GM21737 (cell line): ENCODE measurements around the gene CEMIP.
"Not testable (repeated sequence)": the region's sequence is repeated elsewhere in the genome, so short reads cannot be mapped to it uniquely, and the experiment has no call there.

Experiments used
- ATAC-seq: cut with Tn5 transposase; IDR thresholded peaks from one replicate; pipeline ENCODE4 v1.9.1; 2021; ENCODE audit warnings: mild to moderate bottlenecking, moderate library complexity; ENCODE audit not compliant: unreplicated experiment

The CEMIP gene

GRCh38 chr15:80755885-80756284 is 23.3 kb upstream of the CEMIP start:
- ATAC-seq: no peak

GRCh38 chr15:80758130-80758745 is 20.9 kb upstream of the CEMIP start:
- no peak for ATAC-seq

- ATAC-seq: no peak
Measured at GRCh38 chr15:80760960-80761359, 18.2 kb upstream of the CEMIP start.

GRCh38 chr15:80761754-80762153 is 17.4 kb upstream of the CEMIP start:
- ATAC-seq: no peak

GRCh38 chr15:80763235-80763634 is 15.9 kb upstream of the CEMIP start:
- not testable (repeated sequence) for ATAC-seq

- no peak for ATAC-seq
Measured at GRCh38 chr15:80764535-80764934, 14.6 kb upstream of the CEMIP start.

- no peak for ATAC-seq
Measured at GRCh38 chr15:80766275-80766674, 12.9 kb upstream of the CEMIP start.

GRCh38 chr15:80768158-80768557 is 11.0 kb upstream of the CEMIP start:
- ATAC-seq: no peak

GRCh38 chr15:80769153-80769828 is 9.9 kb upstream of the CEMIP start:
- ATAC-seq: no peak

GRCh38 chr15:80769829-80770705 is 9.1 kb upstream of the CEMIP start:
- no peak for ATAC-seq

- no peak for ATAC-seq
Measured at GRCh38 chr15:80773122-80773551, 6.0 kb upstream of the CEMIP start.

GRCh38 chr15:80773792-80774352 is 5.3 kb upstream of the CEMIP start:
- ATAC-seq: no peak

GRCh38 chr15:80774486-80774885 is 4.7 kb upstream of the CEMIP start:
- ATAC-seq: no peak

- ATAC-seq: no peak
Measured at GRCh38 chr15:80775338-80775737, 3.8 kb upstream of the CEMIP start.

- ATAC-seq: no peak
Measured at GRCh38 chr15:80776420-80777045, 2.6 kb upstream of the CEMIP start.

- no peak for ATAC-seq
Measured at GRCh38 chr15:80777137-80777536, 2.0 kb upstream of the CEMIP start.

GRCh38 chr15:80777826-80778620 is 1.1 kb upstream of the CEMIP start:
- ATAC-seq: no peak

- no peak for ATAC-seq
Measured at GRCh38 chr15:80778621-80778963, 578 bp upstream of the CEMIP start.

- ATAC-seq: no peak
Measured at GRCh38 chr15:80779658-80780415, 667 bp downstream of the CEMIP start.
